WI38 (cell line): ENCODE measurements around the gene MMP23B.
"Not testable (repeated sequence)": the region's sequence is repeated elsewhere in the genome, so short reads cannot be mapped to it uniquely, and the experiment has no call there.

Experiments used
- H3K4me3 ChIP-seq: 2 replicates; pipeline ENCODE4 v1.5.1; 2011; ENCODE audit warnings: low read depth, mild to moderate bottlenecking, control low read depth, low read length
- TF ChIP-seq, protein P1 (sequence below): IDR thresholded peaks from 2 replicates; pipeline ENCODE4 v1.5.1; 2012; ENCODE audit warnings: low read depth, mild to moderate bottlenecking, control low read depth, low read length

The MMP23B gene

DNA sequence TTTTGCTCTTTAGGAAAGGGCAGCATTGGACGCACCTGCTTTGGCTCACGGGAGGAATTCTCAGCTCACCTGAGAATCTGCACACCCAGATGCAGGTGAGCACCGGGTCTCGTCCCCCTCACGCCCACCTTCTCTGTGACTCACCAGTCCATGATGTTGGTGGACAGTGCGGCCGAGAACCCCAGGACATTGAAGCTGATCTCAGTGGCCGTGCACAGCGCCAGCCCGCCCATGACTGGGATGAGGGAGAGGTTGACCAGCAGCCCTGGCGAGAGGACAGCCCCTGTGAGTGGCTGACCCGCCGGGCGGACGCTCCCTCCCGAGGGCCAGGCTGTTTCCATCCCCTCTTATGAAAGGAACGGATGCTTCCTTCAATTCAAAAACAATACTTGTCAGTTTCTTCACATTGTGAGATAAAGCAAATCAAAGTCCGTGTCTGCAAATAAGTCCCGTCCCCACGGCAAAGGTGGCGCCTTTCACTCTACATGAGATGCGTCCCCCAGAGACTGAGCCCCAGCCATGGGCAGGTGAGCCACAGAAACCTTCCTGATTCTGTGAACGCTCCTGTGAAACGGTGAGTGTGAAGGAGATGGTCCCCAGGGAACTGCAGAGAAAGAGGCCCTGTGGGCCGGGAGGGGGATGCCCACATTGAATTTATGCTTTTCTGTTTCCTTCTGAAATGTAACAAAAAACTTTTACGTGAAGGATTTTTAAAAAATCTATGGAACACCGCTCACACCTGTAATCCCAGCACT, 39.6 kb downstream of the MMP23B start:
- TF ChIP-seq, protein P1, sequence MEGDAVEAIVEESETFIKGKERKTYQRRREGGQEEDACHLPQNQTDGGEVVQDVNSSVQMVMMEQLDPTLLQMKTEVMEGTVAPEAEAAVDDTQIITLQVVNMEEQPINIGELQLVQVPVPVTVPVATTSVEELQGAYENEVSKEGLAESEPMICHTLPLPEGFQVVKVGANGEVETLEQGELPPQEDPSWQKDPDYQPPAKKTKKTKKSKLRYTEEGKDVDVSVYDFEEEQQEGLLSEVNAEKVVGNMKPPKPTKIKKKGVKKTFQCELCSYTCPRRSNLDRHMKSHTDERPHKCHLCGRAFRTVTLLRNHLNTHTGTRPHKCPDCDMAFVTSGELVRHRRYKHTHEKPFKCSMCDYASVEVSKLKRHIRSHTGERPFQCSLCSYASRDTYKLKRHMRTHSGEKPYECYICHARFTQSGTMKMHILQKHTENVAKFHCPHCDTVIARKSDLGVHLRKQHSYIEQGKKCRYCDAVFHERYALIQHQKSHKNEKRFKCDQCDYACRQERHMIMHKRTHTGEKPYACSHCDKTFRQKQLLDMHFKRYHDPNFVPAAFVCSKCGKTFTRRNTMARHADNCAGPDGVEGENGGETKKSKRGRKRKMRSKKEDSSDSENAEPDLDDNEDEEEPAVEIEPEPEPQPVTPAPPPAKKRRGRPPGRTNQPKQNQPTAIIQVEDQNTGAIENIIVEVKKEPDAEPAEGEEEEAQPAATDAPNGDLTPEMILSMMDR = no peak
- no peak overlapping the region for H3K4me3 ChIP-seq

DNA sequence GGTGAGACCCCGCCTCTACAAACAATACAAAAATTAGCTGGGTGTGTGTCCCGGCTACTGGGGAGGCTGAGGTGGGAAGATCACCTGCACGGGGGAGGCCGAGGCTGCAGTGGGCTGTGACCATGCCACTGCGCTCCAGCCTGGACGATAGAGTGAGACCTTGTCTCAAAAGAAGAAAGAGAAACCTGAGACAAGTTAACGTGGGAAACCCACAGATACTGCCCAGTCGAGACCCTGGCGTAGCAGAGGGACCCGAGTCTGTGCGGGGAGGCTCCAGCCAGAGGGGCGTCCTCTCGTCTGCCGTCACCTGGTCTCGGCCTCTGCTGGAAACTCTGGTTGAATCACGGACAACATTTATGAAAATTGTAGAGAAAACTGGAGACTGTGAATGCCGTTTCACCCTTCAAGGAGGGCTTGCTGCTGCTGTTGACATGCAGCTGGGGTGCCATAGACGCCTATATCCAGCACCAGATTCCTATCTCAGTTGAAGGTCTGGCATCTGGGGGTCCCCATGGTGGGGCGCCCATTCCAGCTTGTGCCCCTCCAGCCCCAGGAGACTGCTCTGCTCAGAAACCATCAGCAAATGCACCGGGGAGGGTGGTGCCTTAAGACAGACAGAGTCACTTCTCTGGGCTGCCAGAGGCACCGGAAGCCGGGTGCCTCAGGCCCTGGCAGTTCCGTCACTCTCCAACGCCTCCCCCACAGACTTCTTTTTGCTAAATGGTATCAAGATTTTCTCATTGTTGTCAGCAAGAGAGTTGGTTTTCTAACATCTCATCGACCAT, 40.4 kb downstream of the MMP23B start:
- TF ChIP-seq, protein P1 = no peak
- H3K4me3 ChIP-seq = no peak overlapping the region

DNA sequence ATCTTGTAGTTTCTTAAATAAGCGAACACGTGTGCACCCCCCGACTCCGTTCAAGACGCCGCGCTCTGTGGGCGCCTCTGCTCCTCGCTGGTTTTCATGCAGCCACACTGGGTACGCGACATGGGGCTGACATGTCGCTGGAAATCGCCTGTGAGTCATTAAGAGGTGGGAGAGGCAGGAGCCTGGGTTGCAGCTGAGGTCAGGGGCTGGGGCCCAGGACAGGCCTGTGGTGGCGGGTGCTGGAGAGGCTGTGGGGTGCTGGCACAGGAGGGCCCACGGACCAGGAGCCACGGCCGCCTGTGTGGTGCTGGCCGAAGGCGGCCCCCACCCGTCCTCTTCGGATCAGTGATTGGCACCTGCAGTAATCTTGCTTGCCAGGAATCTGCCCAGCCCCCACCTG, 42.8 kb downstream of the MMP23B start:
- not testable (repeated sequence) for H3K4me3 ChIP-seq

DNA sequence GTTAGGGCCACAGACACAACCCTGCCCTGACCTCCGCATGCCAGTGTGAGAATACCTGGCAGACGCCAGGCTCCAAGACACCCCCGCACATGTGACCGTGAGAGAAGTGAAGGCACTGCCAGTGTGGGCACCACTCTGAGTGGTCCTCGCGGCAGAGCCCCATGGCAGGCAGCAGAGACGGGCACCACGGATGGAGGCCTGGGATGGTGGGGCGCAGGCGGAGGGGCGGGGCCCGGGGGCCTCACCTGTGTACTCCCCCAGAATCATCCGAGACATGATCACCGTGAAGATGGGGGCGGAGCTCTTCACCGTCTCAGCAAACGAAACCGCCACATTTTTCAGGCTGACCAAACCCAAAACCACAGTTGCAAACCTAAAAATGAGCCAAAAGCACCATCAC, 43.2 kb downstream of the MMP23B start:
- not testable (repeated sequence) for H3K4me3 ChIP-seq

DNA sequence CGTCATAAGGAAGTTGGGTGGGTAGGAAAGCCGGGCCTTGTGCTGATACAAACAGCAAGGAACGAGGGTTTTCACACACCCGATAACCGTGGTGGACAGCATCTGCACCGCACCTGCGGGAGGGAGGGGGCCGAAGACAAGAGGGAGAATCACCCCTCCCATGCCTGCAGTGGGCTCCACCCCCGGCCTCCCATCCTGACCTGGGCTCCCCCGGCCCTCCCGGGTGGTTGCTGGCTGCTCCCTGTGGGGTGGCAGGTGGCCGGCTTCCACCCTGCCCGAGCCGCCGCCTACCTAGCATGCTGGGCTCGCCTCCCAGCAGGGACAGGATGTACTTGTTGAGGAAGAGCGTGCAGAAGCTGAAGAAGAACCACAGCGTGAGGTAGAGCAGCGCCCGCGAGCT, 44.1 kb downstream of the MMP23B start:
- not testable (repeated sequence) for H3K4me3 ChIP-seq

DNA sequence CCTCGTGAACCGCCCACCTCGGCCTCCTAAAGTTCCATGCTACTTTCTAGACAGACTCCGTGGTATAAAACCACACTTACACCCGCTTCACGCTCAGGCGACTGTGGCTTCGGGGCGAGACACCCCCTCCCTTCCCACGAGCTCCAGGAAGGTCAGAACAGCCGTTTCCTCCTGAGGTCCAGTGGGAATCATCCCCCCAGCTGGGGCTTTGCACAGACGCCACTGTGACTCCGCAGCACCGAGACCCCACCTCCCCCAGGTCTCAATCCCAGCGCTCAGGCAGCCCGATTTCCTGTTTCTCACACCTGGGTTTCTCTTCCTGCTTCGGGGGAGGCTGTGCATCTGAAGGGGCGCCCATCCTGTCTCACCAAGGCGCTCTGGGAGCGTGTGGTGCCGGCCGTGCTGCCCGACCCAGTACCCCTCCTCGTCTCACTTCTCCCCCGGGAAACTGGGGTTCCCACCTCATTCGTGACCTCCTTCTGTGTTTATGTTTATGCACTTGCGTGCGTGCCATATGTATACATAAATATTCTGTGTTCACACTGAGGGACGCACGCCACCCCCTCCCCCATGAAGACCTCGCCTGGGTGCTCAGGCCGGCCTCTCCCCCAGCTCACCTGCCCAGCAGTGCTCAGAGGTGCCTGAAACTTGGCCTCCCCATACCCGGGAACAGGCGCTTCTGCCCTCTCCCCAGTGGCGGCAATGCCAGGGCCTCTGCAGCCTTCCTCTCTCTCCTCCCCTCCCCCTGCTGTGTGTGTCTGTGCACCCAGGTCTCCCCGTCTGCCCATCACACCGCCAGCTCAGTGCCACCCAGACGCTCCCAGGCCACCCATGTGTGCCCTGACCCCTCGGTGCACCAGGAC, 46.0 kb downstream of the MMP23B start:
- no peak overlapping the region for H3K4me3 ChIP-seq
- TF ChIP-seq, protein P1 = no peak

DNA sequence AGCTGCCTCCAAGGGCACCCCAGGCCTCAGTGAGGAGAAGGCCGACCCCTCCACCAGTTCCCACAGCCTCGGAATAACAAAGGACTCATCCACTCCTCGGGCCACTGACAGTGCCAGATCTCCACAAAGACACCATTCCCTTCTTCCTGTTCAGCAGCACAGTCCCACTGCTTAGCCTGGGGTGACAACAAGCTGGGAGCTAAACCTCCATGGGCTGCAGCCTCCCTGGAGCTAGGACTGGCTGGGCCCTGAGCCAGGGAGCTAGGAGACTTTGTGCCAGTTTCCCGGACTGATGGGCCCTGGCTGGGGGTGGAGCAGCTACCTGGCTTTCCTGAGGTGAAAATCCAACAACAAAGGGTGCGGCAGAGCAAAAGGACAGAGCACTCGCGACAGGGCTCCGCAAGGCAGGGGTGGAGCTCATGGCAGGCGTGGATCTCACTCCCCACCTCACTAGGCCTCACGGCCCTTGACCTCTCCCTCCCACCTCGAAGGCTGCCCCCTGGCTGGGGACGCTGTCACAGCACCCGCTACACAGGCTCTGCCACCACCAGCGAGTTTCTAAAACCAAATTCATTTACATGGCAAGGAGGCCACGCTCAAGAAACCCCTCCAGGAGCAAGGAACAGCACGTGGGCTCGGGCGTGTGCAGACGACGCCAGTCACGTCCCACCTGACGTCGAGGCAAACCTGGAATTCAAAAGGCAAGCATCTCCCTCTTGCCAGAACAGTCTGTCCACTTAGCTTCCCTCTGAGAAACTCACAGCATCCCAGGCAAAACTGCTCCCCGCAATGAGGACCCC, 46.8 kb downstream of the MMP23B start:
- no peak overlapping the region for H3K4me3 ChIP-seq
- TF ChIP-seq, protein P1 = no peak
